ENCODE data around the gene FXYD7. TPM values are rescaled to one million over a fixed set of nuclear protein-coding genes. Genes with fewer than 3 reads are reported as not detected.

FXYD7 gene
- total and polyA plus RNA-seq, 2 of the 13 experiments (the other 11 are each of a cell fraction or from before 2014, with no cell fraction given): 0.55 TPM; not detected in 1

GRCh38 chr19:35136231-35136630 lies 6.8 kb upstream of the FXYD7 start:
- ATAC-seq: no peak

More at GRCh38 chr19:35136231-35136630, 6.8 kb upstream of the FXYD7 start:
- no TSS peak for BruUV-seq (replicated peaks)
- Histone ChIP-seq H4K20me1 (ENCODE audit: insufficient read depth, low read length) (no peaks in the 10 kb centered on the region), H3K27ac (ENCODE audit: extremely low read length, insufficient read depth, low read length) (peak overlapping the region; percentile 59), H3K4me2 (ENCODE audit: low read depth, low read length) (peak overlapping the region; percentile 50; the same call in 1 of the 2 replicates), H3K9me3 (ENCODE audit: low read length) (no peaks in the 10 kb centered on the region), H3K9ac (ENCODE audit: insufficient read depth, low read depth, low read length) (no peak overlapping the region), H3K4me3 (replicated peaks in 1 of 3; ENCODE audit: insufficient read depth in 1 of 3, low read depth in 2 of 3, low read length in 3 of 3) (peak overlapping the region in 1 of 3 experiments; percentile 24; a peak in 1 of 6 replicates), H2AFZ (ENCODE audit: low read length) (no peak overlapping the region), H3K4me1 (ENCODE audit: insufficient read depth, low read length) (peaks cover 86% of the 10 kb centered on the region), H3K79me2 (ENCODE audit: insufficient read depth, low read length) (no peaks in the 10 kb centered on the region), H3K36me3 (replicated peaks in 1 of 2; ENCODE audit: control insufficient read depth in 1 of 2, insufficient read depth in 2 of 2, low read length in 2 of 2) (no peaks in the 10 kb centered on the region), H3K27me3 (ENCODE audit: control insufficient read depth in 1 of 2, insufficient read depth in 2 of 2, low read length in 2 of 2) (no peaks in the 10 kb centered on the region)
- ChIA-PET POLR2A (interaction anchor here (1.5 kb wide), 1 partner anchor 70 kb away, joined by 3 read pairs; no protein-coding TSS in a partner anchor), CTCF (ENCODE audit: low intra/inter-chr PET ratio, low total read pairs) (interaction anchor here (1.6 kb wide), 1 partner anchor 22 kb away, joined by 11 read pairs; the partner anchor contains the start of gene FXYD3)
- FAIRE-seq (no peak), DNase-seq (ENCODE audit: low spot score) (no peak)
- TF ChIP-seq ADNP (CRISPR knock-in tag; IDR thresholded peaks at IDR 0.05): 0 out of 2 replicates have a peak, but pooled peaks have one; percentile 50
- TF ChIP-seq PRMT3 (CRISPR knock-in tag; IDR thresholded peaks at IDR 0.05; ENCODE audit: borderline replicate concordance, low read depth): no peak
- peak; percentile 80; the same call in 1 of the 2 replicates for TF ChIP-seq ZMYM3 (CRISPR knock-in tag; IDR thresholded peaks at IDR 0.05)
- TF ChIP-seq TEAD3 (CRISPR knock-in tag; optimal IDR thresholded peaks at IDR 0.05; ENCODE audit: borderline replicate concordance): no peak
- TF ChIP-seq, protein P1, sequence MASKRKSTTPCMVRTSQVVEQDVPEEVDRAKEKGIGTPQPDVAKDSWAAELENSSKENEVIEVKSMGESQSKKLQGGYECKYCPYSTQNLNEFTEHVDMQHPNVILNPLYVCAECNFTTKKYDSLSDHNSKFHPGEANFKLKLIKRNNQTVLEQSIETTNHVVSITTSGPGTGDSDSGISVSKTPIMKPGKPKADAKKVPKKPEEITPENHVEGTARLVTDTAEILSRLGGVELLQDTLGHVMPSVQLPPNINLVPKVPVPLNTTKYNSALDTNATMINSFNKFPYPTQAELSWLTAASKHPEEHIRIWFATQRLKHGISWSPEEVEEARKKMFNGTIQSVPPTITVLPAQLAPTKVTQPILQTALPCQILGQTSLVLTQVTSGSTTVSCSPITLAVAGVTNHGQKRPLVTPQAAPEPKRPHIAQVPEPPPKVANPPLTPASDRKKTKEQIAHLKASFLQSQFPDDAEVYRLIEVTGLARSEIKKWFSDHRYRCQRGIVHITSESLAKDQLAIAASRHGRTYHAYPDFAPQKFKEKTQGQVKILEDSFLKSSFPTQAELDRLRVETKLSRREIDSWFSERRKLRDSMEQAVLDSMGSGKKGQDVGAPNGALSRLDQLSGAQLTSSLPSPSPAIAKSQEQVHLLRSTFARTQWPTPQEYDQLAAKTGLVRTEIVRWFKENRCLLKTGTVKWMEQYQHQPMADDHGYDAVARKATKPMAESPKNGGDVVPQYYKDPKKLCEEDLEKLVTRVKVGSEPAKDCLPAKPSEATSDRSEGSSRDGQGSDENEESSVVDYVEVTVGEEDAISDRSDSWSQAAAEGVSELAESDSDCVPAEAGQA (IDR thresholded peaks at IDR 0.05; ENCODE audit: low read depth): no peak
- TF ChIP-seq, protein P1 (CRISPR knock-in tag; IDR thresholded peaks at IDR 0.05; ENCODE audit: borderline replicate concordance): no peak
- TF ChIP-seq SMAD1 (CRISPR knock-in tag; IDR thresholded peaks at IDR 0.05; ENCODE audit: borderline replicate concordance, low read depth): 0 out of 2 replicates have a peak, but pooled peaks have one; percentile 9
- peak; percentile 92 for TF ChIP-seq ZNF629 (CRISPR knock-in tag; conservative IDR thresholded peaks at IDR 0.05)
- TF ChIP-seq ZNF605 (CRISPR knock-in tag; IDR thresholded peaks at IDR 0.05): peak; percentile 28; the same call in 1 of the 2 replicates
- TF ChIP-seq WIZ (CRISPR knock-in tag; IDR thresholded peaks at IDR 0.05): no peak
- TF ChIP-seq ZNF556 (CRISPR knock-in tag; IDR thresholded peaks at IDR 0.05; ENCODE audit: borderline replicate concordance): 0 out of 2 replicates have a peak, but pooled peaks have one; percentile 2
- TF ChIP-seq XBP1 (CRISPR knock-in tag; IDR thresholded peaks at IDR 0.05): no peak
- TF ChIP-seq IRX3 (CRISPR knock-in tag; IDR thresholded peaks at IDR 0.05; ENCODE audit: borderline replicate concordance, low read depth): no peak
- TF ChIP-seq AGO2 (optimal IDR thresholded peaks at IDR 0.05; ENCODE audit: low read depth, low read length): no peak
- TF ChIP-seq ZNF7 (CRISPR knock-in tag; IDR thresholded peaks at IDR 0.05): no peak
- TF ChIP-seq CBX2 (IDR thresholded peaks at IDR 0.05; ENCODE audit: low read depth, low read length): no peak
- TF ChIP-seq CBX2 (CRISPR knock-in tag; IDR thresholded peaks at IDR 0.05; ENCODE audit: low read depth): no peak
- in situ Hi-C loops (cut with HindIII; ENCODE audit: extremely low pct_ligation_motif_present, low pct_unique_long_range_greater_than_20kb): loop anchor here (5.0 kb wide), 1 partner anchor 69 kb away; no protein-coding TSS in a partner anchor
- WGBS (ENCODE audit: low lambda C conversion rate): 75% methylated on average over 10 of the region's 11 CpGs
- intact Hi-C loops (cut with micrococcal nuclease; ENCODE audit: unreplicated experiment): no loop called here

All from HepG2 (cell line).